ENCODE results near the gene PLXDC1.
A peak's percentile ranks its signal among the peaks of the same experiment; 100 is the strongest.
"Not testable (repeated sequence)": the region's sequence is repeated elsewhere in the genome, so short reads cannot be mapped to it uniquely, and the experiment has no call there.

PLXDC1 gene

DNA sequence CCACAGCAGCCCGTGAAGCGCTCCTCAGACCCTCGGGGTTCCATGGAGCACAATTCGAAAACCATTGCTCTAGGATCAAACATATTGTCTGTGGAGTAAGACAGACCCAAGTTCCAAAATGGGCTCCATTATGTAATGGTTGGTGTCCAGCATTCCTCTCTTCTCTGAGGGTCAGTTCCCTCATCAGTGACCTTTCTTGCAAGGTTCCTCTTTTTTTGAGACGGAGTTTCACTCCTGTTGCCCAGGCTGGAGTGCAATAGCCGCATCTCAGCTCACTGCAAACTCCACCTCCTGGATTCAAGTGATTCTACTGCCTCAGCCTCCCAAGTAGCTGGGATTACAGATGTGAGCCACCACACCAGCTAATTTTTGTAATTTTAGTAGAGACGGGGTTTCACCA lies 28.4 kb downstream of the PLXDC1 start:
- no peak for DNase-seq

DNA sequence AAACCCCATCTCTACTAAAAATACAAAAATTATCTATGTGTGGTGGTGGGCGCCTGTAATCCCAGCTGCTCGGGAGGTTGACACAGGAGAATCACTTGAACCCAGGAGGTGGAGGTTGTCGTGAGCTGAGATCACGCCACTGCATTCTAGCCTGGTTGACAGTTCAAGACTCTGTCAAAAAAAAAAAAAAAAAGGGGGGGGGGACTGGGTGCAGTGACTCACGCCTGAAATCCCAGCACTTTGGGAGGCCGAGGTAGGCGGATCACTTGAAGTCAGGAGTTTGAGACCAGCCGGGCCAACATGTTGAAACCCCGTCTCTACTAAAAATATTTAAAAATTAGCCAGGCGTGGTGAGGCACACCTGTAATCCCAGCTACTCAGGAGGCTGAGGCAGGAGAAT lies 29.5 kb downstream of the PLXDC1 start:
- DNase-seq, result not testable (repeated sequence)

DNA sequence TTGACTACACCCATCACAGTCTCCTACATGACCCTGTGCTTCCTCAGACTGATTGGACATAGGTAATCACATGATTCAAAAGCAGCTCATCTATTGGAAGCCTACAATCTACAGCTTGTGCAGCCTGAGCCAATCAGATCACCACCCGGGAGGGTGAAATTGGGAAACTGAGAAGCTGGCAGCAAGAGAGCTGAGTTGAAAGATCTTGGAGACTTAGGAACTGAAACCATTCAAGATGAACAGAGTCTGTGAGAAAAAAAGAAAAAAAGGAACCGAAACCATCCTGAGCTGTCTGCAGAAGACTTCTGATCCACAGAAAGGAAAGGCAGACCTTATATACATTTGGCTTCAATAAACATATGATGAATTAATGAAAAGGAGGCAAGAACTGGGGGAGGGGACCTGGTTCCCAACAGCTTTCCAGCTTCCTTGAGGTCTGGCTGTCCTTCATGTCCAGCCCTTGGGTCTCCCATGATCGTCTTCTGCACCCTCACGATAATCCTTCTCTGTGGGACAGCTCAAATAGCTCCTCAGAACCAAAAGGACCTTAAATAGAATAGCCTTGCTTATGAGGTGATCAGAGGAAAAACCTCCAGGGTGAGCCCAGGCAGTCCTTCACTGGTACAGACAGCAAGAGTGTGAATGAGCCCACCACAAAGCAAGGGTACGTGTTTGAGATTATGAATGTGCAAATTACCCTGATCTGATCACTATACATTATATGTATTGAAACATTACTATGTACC lies 32.6 kb downstream of the PLXDC1 start:
- DNase-seq, result no peak

DNA sequence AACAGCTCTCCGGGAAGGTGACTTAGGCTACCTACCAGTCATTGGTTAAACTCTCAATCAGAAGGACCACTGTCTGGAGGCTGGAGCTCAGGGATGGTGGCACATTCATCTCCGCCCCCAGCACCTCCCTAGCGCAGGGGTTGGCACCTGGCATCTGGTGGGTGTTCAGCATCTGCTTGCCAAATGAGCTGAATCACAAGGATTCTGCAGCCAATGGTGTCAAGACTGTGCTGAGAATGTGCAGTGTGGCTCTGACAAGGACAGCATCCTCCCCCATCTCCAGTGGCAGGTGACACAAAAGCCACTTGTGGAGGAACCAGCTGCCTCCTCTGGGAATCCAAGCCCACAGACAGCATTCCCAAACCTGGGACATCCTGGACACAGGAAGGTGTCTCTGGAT lies 35.2 kb downstream of the PLXDC1 start:
- DNase-seq, result no peak

DNA sequence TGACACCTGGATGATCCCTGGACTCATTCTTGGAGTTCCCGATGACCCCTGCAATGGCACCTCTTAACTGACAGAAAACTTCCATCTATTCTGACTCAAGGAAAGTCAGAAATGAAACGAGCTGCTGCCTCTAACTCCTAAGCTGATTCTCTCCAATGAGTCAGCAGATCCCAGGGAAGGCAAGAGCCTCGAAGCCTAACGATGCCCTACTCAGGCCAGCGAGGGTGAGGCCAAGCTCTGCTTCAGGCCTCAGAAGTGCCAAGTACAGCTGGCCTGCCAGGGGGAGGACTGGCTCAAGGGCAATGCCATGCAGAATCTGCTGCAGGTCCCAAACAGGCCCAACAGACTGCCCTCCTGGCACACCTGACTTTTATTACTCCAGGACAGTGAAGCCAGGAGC lies 36.3 kb downstream of the PLXDC1 start:
- DNase-seq, result no peak

DNA sequence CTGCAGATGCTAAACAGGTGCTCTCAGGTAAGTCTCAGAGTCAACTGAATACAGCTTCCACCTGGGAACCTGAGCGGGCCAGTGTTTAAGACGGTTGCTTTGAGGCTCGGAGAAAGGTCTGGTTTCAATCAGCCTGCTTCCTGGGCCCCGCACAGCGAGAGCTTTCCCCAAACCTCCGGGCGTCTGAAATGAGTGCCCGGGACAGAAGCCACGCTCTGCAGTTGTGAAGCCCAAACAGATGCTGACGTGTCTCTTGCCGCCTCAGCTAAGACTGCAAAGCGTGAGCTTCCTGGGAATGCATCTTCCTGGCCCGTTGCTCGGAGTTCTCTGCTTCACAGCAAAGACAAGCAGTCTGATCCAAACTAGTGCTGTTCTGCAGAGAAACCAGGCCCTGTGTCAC lies 36.7 kb downstream of the PLXDC1 start:
- DNase-seq, result no peak

DNA sequence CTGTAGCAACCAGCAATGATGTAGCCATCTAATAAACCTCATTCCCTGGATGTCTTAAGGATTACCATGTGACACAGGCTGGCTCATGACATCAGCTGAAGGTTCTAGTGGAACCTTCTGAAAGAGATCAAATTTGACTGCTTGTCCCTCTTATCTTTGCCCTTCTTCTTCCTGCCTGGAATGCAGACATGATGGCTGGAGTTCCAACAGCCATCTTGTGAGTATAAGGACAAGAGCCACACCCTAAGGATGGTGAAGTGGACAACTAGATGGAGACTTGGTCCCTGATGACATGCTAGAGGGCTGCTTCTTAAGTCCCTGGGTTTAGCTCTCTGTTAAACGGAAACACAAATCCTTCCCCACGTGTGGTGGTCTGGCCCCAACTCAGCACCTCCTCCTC lies 37.6 kb downstream of the PLXDC1 start:
- no peak for DNase-seq

DNA sequence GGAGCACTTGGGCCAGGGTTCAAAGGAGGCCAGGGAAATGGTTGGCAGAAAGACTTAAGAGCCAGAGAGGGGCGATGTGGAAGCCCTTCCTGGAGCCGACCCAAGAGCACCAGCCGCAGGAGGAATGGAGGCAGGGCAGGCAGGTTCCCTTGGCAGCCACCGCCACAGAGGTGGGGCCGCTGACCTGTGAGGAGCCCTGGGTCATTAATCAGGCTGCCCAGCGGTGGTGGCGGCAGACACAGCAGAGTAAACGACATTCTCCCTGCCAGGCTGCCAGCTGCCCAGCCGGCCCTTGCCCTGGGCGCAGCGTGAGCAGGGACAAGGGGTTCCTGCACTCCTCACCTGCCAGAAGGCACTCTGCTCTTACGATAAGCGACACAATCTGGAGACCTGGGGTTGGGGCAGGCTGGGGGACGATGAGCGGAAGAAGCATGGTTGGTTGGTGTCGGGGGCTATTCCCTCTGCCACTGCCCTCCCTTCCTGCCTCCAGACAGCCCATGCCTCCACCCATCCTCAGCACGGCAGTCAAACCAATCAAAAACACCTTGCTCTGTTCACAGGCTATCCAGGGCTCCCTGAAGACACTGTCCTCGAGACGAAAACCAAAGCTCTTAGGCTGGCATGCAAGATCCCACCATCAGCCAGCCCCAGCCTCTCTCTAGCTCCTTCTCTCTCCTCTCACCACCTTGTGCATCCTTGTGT lies 40.9 kb downstream of the PLXDC1 start:
- DNase-seq, result peak; percentile 44

DNA sequence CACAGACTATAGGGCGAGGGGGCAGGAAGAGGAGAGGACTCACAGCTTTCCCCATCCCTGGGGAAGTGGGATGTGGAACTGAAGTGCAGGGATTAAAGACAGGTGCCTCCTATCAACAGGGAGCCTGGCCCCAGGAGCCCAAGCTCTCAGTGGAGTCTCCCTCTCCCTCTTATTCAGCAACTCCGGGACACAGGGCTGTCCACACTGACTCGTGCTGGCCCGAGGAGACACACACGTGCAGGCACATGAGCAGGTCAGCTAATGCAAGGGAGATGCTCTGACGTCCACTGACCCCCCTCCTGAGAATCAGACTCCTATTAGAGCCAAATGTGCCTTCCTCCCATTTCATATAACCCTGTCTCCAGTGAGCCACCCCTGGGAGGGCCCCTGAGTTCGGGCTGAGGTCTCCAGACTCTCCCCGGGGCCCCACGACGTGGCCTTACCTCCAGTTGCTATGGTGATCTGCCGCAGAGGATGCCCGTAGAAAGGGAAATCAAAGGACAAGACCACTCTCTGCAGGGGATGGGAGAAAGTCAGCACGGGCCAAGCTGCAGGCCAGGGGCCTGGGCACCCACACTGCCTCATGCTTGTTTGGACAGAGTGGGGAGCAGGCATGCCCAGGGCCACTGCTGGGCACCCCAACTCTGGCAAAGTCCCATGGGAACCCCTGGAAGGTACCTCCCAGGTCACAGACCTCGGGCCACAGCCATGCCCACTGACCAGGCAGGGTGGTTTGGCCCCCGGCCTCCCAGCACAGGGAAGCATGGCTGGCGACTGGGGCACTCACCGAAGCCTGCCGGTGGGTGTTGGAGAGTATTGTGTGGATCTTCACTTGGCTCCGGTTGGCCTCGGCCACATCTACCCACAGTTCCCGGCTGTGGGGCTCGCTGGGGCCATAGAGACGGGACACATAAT lies 42.7 kb downstream of the PLXDC1 start:
- no peak for DNase-seq

DNA sequence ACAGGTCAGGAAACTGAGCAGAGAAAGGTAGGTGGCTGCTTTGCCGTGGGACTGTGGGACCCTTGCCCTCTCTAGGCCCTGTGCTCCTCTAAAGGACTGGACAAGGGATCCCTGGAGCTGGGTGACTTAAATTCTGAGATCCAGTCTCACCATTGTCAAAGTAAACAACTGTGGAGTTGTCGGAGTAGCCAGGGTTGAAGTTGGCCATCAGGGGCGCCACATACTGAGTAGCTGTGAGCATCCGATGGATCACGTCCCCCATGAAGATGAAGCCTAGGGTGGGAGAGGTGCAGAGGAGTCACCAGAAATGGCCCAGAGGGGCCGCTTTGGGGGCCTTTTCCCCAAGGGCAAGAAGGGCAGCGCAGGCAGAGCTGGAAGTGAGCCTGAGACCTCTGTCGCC lies 43.5 kb downstream of the PLXDC1 start:
- no peak for DNase-seq

DNA sequence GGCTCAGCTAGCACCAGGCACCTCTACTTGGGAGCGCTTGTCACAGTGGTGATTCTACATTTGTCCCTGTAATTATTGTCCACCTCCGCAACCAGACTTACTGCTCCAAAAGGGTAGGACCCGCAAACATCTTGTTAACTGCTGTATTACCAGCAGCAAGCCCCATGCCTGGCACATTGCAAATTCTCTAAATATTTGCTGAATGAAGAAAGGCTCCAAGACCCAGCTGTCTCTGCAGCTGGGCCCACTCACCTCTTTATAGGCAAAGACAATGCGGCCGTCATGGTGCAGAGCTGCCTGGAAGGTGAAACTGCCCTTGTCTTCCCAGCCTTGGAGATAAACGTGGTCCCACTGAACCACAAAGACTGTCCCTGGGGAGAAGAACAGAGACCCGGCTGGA lies 44.3 kb downstream of the PLXDC1 start:
- no peak for DNase-seq

DNA sequence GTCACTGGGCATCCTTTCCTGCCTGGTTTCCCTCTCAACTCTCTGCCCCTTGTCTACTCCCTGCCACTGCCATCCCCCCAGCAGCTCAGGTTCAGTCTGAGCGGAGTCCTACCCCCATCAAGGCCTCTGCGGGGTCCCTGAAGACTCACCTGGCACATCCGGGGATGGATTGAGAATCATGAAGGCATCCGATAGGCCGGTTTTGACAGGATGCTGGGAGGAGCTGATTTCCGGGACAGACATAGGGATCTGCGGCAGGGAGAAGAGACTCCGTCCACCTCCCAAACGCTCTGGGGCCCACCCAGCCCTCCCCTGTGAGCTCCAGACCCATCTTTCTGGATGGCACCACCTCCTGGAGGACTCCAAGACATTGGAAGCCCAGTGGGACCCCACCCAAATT lies 45.7 kb downstream of the PLXDC1 start:
- no peak for DNase-seq

DNA sequence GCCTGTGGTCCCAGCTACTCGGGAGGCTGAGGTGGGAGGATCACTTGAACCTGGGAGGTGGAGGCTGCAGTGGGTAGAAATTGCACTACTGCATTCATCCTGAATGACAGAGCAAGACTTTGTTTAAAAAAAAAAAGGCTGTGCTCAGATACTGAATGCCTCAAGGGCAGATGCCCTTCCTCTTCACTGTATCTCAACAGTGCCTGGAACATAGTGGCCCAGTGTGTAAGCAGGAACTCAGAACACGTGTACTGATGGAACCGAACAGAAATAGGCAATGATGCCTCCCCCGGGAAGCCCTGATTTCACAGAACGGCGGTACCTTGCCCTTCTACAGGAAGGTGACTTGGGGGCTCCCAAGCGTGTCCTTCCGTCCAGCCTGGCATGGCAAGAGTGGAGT lies 46.8 kb downstream of the PLXDC1 start:
- DNase-seq, result no peak

DNA sequence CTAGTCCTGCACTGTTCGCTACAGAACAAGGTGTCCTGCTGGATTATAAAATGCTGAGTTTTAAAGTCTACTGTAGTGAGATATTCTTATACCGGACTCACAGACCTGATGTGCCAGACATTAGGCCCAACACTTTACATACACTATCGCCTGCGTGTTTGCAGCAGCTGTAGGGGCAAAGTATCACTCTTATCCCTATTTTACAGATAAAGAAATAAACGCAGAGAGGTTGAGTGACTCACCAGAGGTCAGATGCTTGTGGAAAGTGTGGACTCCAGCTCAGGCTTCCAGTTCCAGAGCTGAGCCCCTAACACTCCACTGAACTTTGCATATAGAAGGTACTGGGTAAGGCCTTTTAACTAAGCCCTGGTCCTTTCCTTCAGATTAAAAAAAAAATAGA lies 47.4 kb downstream of the PLXDC1 start:
- DNase-seq, result no peak

DNA sequence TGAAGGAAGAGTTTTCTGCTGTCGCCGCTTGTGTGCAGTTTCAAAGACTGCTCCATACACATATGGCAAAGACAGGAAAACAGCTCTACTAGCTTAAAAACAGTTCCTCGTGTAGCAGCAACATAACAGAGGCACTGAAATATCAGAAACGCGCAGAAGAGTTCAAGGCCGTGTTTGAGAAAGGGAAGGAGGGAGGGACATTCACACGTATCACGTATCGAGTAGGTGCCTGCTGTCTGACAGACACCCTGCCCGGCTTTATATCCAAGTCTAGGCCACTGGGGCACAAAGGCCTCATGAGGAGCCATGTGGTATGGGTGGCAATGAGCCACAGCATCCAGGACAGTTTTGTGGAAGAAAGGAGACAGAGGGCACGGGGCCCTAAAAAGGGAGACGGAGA lies 50.3 kb downstream of the PLXDC1 start:
- DNase-seq, result no peak

DNA sequence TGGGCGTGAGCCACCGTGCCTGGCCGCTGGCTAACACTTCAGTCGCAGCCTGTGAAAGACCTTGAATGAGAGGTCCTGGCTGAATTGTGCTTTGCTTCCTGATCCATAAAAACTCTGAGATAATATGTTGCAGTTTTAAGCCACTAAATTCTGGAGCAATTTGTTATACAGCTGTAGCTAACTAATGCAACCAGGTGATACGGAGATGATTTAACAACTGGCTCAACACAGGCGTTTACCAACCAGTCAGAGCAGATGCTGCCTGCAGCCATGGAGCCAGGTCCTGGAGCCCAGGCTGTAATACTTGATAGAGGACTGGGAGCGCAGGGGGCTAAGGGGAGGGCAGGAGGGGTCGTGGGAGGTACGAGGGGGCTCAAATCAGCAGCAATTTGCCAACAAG lies 50.9 kb downstream of the PLXDC1 start:
- no peak for DNase-seq

DNA sequence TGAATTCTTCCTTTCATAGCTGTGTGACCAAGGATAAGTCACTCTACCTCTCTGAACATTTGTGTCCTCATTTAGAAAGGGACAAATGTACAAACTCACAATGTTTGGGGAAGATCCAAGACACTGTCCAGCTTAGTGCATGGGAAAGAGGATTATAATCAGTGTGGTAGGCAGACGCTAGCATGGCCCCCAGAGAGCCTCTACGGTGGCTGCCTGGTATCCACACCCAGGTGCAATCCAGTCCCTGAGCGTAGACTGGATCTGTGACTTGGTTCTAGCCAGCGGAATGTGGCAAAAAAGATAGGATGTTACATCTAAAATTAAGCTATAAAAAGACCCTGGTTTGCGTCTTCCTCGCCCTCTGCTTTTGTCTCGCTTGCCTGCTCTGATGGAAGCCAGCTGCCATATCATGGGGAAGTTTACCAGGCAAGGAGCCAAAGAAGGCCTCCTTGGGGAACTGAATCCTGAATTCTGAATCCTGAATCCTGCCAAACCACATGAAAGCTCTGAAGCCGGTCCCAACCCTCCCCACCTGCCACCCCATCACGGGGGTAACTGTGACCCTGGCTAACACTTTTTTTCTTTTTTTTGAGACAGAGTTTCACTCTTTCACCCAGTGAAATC lies 51.7 kb downstream of the PLXDC1 start:
- DNase-seq, result no peak

DNA sequence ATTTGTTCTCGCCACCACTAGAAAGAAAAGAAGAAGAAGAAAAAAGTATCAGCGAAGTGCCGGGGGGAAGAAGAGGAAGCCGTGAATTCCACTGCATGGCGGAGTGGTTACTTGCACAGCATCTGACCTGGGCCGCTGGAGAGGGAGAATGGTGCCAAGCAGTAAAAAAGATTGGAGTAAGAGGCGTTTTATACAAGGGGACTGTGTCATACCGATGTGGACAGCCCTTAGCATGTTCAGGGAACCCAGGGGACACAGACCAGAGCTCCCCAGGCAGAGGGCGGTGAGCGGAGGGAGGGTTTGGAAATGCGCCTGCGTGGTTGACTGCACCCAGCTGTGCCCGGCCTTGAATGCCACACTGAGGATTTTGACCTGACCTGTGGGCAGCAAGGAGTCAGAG lies 52.8 kb downstream of the PLXDC1 start:
- DNase-seq, result no peak

DNA sequence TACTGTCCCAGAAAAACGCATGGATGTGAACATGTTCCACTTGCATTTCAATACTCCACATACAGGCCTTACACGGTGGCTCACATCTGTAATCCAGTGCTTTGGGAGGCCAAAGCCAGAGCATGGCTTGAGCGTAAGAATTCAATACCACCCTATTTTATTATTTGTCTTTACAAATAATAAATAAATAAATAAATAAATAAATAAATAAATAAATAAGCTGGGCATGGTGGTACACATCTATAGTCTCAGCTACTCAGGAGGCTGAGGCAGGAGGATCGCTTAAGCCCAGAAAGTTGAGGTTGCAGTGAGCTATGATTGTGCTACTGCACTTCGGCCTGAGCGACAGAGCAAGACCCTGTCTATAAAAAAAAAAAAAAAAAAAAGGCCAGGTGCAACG lies 53.9 kb downstream of the PLXDC1 start:
- no peak for DNase-seq

DNA sequence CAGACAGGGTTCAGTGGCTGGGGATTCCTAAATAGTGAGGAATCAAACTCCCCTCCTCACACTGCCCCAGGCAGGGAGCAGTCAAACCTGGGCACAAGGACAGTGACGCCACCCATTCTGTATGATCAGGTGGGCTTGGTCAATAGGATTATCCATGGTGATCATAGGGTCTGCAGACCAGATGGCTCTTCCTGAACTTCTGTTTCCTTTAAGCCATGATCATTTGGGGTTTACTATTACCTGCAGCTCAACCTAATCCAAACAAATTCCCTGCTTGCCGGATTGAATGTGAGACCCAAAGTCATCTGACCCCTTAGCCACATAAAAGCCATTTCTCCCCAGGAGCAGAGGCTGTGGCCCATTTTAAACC lies 54.3 kb downstream of the PLXDC1 start:
- DNase-seq, result no peak

DNA sequence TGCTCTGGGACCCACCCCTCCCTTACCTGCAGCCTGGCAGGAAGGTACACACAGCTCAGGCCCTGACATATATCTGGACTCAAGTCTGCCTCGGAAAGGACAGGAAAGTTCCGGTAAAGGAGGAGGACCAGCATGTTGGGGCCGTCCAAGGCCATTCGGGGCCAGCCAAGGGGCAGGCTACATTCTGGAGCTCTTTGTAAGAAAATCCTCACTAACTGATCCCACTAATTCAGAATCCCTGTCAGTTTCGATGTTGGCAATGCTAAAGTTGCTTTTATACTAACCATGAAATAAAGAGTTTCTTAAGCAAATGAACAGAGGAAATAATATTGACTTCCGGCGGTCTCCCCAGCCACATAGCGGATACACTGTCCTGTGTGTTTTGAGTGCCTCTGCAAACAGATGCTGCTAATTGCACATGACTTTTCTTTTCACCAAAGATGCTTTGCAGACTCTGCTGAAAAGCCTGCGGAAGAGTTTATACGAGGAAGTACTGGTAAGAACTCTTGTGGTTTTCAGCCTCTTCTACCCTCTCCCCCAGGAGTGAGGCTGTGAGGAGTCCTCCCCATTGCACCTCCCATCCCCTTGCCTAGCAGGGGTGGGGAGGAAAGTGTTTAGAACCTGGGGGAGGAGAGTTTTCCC lies 54.8 kb downstream of the PLXDC1 start:
- no peak for DNase-seq

DNA sequence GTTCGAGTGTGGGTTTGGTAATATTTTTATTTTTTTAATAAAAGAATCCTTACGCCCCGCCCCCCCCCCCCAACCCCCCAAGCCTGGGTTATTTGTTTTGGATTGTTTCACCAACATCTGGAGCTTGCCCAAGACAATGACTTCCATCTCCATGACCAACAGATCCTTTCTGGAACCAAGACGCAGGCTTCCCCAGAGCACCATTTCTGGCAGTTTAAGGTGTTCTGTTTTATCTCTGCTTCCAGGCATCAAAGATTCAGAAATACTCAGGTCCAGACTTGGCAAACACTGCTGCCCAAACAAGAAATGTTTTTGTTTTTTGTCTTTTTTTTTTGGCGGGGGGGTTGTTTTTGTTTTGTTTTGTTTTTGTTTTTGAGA lies 56.1 kb downstream of the PLXDC1 start:
- no peak for DNase-seq

Data from NCI-H774 (cell line).